Posterior vena cava (tissue), 2 donors: Measurements from ENCODE around the gene SAMD1. TPM values are rescaled to one million over a fixed set of nuclear protein-coding genes. Genes with fewer than 3 reads are reported as not detected.
A peak's percentile ranks its signal among the peaks of the same experiment; 100 is the strongest.

Experiments used
- DNase-seq: peaks from one replicate; pipeline ENCODE4 v3.0.0-alpha.2; 2020; ENCODE audit warnings: low spot score
- intact Hi-C, 2 donors: fragments of 100-400 bp; cut with DNase I; formaldehyde crosslinking; loops; one replicate each; pipeline versions ENCODE4 v1.14.1 to v1.14.2; 2022 to 2023
- total RNA-seq, 2 donors: library from RNA; stranded (reverse); fragmentation: NEBNext Ultra II Directional; extraction: Animal tissue kit (Norgen Biotek cat#: 25700); gene quantifications; one replicate each; pipeline ENCODE4 v1.2.1, GENCODE V29; 2021
- donor health status: DM: yes; HTN: yes; CAD: no.
- donor health status: DM: yes; HTN: yes; CAD: no.

SAMD1 gene
- total RNA-seq, 2 donors from 2014 or later, result 22.7 to 23.6 TPM

- no peak for DNase-seq
- intact Hi-C loops, result no loop called here
Observed at GRCh38 chr19:14115756-14116155, 25.2 kb upstream of the SAMD1 start.

DNA sequence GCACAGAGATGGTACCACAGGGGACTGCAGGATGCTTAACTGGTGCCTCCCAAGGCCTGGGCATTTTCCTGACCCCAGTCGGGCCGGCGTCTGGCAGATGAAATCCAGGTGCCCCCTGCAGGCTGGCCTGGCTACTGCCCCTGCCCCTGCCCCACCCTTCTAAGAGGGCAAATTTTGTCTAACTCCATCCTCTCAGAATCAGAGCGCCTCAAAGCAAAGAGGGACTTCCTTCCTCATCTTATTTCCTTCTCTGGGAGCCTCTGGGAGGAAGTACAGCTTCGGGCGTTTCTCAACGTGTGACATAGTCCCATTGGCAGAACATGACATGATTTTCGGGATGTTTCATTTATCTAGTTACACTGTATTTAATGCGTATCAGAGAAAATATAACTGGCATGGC, 24.3 kb upstream of the SAMD1 start:
- intact Hi-C loops, result no loop called here

DNA sequence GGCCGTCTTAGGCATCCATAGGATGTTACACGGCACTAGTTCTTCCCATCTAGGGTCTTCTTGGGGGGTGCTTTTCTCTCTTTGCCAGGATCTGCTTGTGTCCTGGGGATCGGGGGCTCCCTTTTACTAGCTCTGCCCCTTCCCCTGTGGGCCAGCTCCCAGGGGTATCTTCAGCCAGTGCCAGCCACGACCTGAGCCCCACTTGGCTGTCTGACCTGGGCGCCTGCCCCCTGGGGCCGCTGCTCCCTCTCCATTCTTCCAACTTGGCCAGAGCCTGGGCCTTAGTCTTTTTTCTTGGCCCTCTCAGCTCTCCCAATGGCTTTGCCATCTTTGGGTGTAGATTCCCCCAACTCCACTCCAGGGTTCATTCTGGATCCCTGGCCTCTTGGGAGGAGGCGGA, 23.9 kb upstream of the SAMD1 start:
- DNase-seq, result no peak
- intact Hi-C loops, result no loop called here

More for the DNA sequence above, 24.3 kb upstream of the SAMD1 start:
- DNase-seq, result peak; percentile 88

GRCh38 chr19:14113762-14114414, 23.3 kb upstream of the SAMD1 start:
- intact Hi-C loops, result no loop called here
- DNase-seq, result no peak

GRCh38 chr19:14112809-14113385, 22.3 kb upstream of the SAMD1 start:
- intact Hi-C loops, result no loop called here
- DNase-seq, result no peak

DNA sequence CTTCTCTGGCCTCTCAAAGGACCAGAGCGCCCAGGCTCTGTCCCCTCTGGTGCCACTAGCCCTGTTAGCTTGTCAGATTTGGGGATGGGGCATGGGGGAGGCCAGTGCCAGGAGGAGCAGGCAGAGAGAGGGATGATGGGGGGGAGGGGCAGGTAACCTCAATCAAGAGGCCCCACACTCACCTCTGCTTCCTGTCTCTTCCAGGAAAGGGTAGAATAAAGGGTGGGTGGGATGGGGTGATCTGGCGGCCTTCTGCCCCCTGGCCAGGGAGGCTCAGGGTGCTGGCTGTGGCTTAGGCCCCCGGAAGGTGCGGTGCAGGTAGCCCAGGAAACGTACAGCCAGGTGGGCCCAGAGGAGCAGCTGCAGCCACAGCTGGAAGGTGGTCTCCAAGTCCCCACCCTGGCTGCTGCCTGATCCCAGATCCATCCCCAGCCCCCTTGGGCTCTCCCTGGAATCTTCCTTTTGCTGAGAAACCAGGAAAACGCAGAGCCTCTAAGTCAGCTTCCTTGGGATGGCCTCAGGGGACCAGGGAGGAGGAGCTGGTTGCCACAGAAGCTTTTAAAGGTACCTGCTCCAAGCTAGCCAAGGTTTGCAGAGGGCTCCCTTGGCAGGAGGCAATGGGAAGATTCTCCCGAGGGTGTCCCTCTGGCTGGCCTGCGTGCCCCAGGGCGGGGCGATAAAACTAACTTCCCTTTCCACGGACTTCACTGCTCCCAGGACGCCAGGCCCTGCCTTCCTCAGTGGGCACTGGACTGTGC, 21.7 kb upstream of the SAMD1 start:
- DNase-seq, result no peak
- intact Hi-C loops, result no loop called here

DNA sequence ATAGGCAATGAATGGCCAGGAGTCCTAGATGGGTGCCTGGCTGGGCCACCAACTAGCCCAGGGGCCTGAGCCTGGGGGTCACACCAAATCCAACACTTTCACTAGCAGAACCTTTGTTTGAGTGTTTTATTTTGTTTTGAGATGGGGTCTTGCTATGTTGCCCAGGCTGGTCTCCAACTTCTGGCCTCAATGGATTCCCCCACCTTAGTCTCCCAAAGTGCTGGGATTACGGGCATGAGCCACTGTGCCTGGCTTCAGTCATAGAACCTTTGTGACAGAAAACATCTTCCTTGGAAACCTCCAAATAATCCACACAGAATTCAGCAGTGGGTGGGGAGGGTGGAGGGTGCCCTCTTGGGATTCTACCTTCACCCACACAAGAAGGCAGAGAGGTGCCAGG, 20.9 kb upstream of the SAMD1 start:
- no peak for DNase-seq
- intact Hi-C loops, result no loop called here

GRCh38 chr19:14110650-14111049, 20.1 kb upstream of the SAMD1 start:
- intact Hi-C loops, result no loop called here
- no peak for DNase-seq

GRCh38 chr19:14107581-14108461, 17.3 kb upstream of the SAMD1 start:
- intact Hi-C loops, result no loop called here
- no peak for DNase-seq

- intact Hi-C loops, result no loop called here
- no peak for DNase-seq
Observed at GRCh38 chr19:14106840-14107239, 16.3 kb upstream of the SAMD1 start.

GRCh38 chr19:14105680-14106079, 15.1 kb upstream of the SAMD1 start:
- intact Hi-C loops, result no loop called here
- DNase-seq, result no peak

GRCh38 chr19:14103310-14103709, 12.8 kb upstream of the SAMD1 start:
- intact Hi-C loops, result no loop called here
- DNase-seq, result no peak

DNA sequence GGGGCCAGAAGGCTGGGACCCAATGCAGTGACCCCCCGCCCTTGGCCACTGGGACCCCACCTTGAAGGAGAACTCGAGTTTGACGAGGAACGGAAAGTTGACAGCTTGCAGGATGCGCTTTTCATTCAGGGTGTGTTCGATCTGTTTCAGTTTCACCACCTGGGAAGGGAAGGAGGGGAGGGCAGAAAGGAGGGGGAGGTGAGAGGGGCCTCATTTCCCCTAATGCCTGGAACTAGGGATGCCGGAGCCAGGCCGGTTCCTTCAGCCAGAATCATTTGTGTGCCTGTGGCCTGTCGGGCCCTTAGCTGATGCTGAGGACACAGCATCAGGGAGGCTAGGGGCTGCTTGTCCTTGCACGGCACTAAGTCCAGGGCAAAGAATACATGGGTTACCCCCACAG, 12.2 kb upstream of the SAMD1 start:
- intact Hi-C loops, result no loop called here
- DNase-seq, result no peak

DNA sequence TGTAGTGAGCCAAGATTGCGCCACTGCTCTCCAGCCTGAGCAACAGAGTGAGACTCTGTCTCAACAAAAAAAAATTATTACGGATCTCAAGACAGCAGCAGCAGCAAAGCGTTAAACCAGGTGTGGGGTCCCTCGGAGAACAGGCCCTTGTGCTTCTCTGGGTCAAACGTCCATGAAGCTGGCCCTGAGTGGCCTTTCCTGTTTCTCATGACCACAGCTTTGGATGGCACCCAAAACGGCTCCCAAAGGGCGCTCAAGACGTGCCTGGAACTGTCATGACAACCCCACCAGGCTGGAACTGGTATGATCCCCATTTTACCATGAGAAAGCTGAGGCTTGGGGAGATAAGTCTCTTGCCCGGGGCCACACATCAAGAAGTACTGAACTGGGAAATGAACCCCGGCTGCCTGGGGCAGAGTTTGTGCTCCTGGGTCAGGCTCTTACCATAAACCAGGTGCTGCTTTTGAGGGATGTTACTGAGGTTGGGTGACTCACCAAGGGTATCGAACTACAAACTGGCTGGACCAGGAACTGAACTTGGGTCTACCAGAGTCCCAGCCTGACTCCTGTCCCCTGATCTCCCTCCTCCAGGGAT, 11.6 kb upstream of the SAMD1 start:
- intact Hi-C loops, result no loop called here
- DNase-seq, result no peak

GRCh38 chr19:14101003-14101545, 10.5 kb upstream of the SAMD1 start:
- intact Hi-C loops, result no loop called here
- DNase-seq, result no peak

DNA sequence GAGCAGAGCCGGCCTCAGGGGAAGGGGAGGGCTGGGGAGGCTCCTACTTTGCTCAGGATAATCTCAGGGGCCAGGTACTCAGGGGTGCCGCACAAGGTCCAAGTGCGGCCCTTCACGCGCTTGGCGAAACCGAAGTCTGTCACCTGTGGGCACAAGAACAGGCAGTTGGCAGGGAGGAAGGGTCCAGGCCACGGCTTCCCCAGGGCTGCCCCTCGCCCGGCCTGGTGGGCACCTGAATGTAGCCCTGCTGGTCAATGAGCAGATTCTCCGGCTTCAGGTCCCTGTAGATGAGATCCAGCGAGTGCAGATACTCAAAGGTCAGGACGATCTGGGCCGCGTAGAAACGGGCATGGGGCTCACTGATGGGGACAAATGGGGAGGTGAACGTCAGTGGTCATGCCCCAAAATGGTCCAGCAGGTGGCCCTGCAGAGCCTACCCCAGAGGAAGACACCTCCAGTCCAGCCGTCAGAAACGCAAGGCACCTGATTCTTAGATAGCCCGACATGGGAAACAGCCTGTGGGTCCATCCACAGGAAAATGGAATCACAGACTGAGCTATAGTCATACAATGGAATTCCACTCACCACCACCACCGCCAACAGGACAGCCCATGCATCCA, 7.1 kb upstream of the SAMD1 start:
- no peak for DNase-seq
- intact Hi-C loops, result no loop called here

DNA sequence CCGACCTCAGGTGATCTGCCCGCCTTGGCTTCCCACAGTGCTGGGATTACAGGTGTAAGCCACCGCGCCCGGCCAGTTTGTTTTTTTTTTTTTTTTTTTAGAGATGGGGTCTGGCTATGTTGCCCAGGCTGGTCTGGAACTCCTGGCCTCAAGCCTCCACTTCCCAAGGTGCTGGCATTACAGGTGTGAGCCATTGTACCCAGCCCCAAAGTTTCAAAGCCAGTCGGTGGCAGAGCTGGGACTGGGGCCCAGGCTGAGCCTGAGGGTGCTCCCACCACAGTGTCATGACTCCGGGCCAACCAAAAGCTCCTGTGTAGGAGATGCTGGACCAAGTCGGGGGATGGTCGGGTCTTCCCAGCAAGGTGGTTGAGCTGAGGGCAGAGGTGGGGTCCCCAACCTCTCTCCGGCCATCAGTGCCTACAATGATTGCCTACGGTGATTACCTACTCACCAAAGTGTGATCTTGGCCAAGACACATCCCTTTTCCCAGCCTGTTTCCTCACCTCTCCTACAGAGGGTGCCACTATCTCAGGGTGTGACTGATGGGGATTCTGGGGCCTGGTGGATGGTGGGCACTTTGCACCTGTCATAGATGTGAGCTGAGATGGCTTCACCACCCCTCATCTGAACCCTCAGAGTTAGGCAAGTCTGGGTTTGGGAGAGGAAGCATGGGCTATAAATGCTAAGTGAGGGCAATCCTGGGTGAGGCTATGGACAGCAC, 5.9 kb upstream of the SAMD1 start:
- intact Hi-C loops, result no loop called here
- no peak for DNase-seq

- intact Hi-C loops, result no loop called here
- no peak for DNase-seq
Observed at GRCh38 chr19:14094854-14095253, 4.3 kb upstream of the SAMD1 start.
